NCI-H2227 treated with DMSO at 0.1 percent for 48 hours (cell line): Measurements from ENCODE around the gene FTO.

Experiments
- DNase-seq: peaks from one replicate; lab custom pipeline; 2025; lab: John Stamatoyannopoulos, UW

Gene FTO

GRCh38 chr16:54159490-54160080 is 455.6 kb downstream of the FTO start:
- DNase-seq: no peak

DNA sequence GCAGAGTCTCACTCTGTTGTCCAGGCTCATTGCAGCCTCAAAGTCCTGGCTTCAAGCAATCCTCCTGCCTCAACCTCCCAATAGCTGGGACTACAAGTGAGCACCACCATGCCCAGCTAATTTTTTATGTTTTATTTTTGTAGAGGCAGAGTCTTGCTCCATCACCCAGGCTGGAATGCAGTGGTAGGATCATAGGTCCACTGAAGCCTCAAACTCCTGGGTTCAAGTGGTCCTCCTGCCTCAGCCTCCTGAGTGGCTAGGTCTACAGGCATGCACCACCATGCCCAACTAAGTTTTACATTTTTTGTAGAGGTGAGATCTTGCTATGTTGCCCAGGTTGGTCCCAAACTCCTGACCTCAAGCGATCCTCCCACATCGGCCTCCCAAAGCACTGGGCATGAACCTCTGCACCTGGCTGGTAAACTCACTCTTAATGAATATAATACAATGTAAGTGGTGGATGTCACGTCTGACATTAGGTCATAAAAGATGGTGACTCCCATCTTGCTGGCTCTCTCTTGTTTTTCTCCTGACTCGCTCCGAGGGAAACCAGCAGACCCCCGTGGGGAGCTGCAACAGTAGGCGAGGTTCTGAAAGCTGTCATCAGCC is 456.4 kb downstream of the FTO start:
- DNase-seq: no peak

DNA sequence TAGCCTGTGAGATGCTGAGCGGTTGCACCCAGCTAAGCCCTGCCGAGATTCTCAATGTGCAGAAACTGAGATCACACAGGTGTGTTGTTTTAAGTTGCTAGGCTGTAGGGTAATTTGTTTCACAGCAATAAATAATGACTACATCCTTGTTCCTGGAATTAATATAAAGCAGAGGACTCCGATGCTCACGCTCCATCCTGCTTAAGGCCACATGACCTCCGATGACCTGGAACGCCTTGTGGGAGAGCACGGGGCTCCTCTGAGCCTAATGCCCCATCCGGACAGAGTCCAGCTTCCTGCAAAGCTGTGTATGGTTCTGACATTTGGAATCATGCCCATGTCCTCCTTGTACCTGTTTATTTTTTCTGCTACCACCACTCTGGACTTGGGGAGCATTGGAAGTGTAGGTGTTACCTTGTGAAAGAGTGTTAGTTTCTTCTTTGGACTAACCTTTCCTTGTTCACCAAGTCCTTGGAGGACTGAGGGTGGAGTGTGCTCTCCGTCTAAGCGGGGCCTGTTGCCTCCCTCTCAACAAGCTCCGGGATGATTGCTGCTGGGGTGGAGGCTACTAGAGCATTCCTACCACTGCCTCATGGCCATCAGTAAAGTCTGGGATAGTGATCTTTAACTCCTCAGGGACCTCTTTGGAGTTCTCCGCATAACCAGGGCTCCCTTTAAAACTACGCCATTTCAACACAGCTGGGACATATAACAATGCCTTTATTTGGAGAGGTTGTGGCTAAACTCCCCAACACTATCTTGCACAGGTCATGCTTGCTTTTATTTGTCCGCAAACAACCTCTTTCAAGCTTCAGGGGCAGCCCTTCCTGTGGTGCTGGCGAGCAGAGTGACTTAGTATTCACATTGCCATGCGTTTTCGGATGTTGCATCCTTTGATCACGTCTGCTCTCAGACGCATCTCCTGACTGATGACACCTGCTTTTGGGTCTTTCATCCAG is 457.3 kb downstream of the FTO start:
- DNase-seq: no peak

- no peak for DNase-seq
Observed at GRCh38 chr16:54163197-54163843, 459.4 kb downstream of the FTO start.

- no peak for DNase-seq
Observed at GRCh38 chr16:54164789-54165173, 460.8 kb downstream of the FTO start.

- no peak for DNase-seq
Observed at GRCh38 chr16:54165174-54165911, 461.4 kb downstream of the FTO start.

GRCh38 chr16:54165912-54166865 is 462.2 kb downstream of the FTO start:
- DNase-seq: no peak

DNA sequence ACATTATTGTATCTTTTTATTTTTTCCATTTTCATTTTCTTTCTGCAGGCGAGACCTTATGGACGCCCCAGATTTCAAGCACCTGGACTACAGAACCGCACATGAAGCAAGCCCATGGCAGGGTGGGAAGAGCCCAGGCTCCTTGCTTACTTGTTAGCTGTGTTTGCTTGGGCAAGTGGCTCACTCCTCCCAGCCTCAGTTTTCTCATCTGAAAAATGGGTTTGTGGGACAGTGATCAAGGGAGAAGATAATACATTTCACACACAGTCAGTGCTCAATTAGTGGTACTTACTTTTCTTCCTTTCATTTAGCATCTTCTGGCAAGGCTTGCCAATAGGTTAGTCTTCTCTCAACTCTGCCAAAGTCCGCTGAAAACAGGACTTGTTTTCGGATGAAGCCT is 465.2 kb downstream of the FTO start:
- no peak for DNase-seq

DNA sequence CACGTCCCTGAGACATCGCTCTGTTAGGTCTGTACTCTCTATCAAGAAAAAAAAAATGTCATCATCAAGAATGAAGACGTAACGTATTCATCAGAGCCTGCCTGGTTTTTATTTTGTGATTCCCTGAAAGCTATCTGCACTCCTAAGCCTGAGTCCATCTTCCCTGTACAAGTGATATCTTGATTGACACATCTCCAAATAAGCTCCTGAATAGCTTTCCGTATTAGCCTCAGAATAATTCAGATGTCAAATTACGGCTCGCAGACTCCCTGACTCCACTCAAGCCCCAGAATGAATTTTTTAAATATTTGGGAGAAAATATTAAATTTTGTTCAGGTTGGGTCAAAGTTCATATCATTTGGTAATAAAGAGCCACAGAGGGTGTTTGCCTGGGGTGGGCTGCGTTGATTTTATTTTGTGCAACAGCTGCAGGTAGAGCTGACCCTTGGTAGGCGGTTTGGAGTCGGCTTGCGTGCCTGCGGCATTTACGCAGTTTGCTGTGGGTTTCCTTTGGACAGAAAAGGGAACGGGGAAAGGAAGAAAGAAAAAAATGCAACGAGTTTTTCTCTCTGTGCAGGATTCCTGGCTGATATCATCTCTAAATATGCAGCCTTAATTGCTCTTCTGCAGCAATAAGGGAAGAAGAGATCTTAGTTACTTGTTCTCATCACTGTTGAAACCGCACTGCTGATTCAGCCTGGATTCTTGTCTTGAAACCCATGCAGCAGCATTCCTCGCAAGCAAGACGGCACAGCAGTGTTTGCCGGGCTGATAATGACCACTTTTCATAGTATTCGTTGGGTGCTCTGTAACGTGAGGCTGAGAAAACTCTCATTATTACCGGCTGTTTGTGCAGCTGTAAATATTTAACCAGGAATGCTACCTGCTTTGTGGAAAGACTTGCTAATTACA is 467.9 kb downstream of the FTO start:
- no peak for DNase-seq

GRCh38 chr16:54173490-54173889 is 469.5 kb downstream of the FTO start:
- no peak for DNase-seq

DNA sequence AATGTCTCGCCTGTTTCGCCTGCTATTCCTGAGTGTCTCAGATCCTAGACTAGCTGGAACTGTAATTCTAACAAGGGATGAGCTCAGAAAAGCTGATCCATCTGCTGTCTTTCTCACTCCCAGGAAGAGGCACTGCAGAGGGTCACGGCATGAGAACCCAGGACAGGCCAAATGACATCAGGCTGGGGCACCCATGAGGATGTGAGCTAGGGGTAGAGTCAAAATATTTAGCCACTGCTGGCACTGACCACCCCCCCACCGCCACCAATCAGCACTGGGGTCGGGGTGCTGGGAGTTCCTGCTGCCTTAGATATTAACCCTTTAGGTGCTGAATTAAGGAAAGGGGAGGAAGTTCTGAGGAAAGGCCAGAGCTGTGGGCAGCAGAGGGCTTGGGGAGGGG is 470.2 kb downstream of the FTO start:
- no peak for DNase-seq

DNA sequence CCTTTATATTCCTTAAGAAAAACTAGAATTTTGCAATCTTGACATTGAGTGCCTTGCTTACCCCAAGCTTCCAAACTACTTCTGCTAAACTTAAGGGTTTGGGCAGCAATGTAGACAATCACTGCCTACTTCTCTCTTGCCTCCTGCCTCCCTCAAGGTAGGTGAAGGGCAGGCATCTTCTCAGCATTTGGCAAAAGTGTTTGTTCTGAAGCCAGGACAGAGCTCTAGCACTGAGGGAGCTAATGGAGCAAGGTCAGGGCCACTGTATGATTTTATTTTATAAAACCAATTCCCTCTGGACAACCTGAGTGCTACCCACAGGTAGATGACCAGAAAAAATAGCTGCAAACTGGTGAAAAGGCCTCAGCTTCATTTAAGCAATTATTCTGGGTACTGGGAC is 470.8 kb downstream of the FTO start:
- DNase-seq: no peak

GRCh38 chr16:54175169-54175551 is 471.2 kb downstream of the FTO start:
- no peak for DNase-seq

- no peak for DNase-seq
Observed at GRCh38 chr16:54175552-54176375, 471.8 kb downstream of the FTO start.

DNA sequence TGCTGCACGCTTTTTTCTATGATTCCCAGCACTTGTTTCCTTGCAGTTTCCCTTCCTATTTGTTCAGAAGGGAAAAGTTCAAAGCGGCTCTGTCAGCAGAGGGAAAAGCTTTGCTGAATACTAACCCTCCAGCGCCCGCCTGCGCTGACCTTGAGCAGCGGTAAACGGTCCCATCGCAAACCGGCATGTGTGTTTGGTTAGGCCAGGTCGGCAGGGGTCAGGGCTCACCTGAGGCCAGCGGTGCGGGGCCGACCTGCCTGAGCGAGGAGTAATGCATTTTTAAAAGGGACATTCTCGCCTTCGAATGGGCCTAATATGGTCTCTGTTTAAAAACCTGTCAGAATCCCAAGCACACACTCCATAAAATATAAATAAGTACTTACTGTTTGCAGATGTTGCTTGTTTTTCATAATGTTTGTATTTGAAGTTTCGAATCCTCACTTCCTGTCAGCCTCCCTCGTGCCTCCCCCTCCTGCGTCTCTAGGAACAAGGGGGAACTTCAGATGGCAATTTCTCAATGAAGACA is 472.5 kb downstream of the FTO start:
- no peak for DNase-seq

GRCh38 chr16:54177052-54177861 is 473.3 kb downstream of the FTO start:
- no peak for DNase-seq

- no peak for DNase-seq
Observed at GRCh38 chr16:54177862-54178477, 474.0 kb downstream of the FTO start.
